ENCODE data around the gene MYH16.
"Not testable (repeated sequence)": the region's sequence is repeated elsewhere in the genome, so short reads cannot be mapped to it uniquely, and the experiment has no call there.

The MYH16 gene

GRCh38 chr7:99355098-99355497 is 82.5 kb downstream of the MYH16 start:
- DNase-seq (ENCODE audit: low read depth) = no peak

GRCh38 chr7:99357701-99358490 is 85.3 kb downstream of the MYH16 start:
- DNase-seq (ENCODE audit: low read depth) = no peak

GRCh38 chr7:99358521-99358920 is 85.9 kb downstream of the MYH16 start:
- not testable (repeated sequence) for DNase-seq (ENCODE audit: low read depth)

GRCh38 chr7:99359465-99360154 is 87.0 kb downstream of the MYH16 start:
- DNase-seq (ENCODE audit: low read depth) = no peak

All from EH (cell line).